Transverse colon (tissue), 4 donors: ENCODE results near the gene ENOX1.

ENCODE experiments used
- EP300 ChIP-seq: sonication (generic); formaldehyde crosslinking; IDR thresholded peaks from one replicate; pipeline ENCODE4 v1.6.1; 2017; ENCODE audit warnings: antibody characterized with exemption, low read depth
- POLR2AphosphoS5 ChIP-seq, 3 donors: sonication (generic); formaldehyde crosslinking; IDR thresholded peaks; one replicate each; pipeline ENCODE4 v1.6.1; 2016; ENCODE audit warnings: antibody characterized with exemption in 3 of 3
- TF ChIP-seq, protein P1 (sequence below), 5 experiments: fragments of 200-600 bp in 3 of 5; fragments of 450-650 bp in 2 of 5; sonication (generic) in 3 of 5; IDR thresholded peaks; 1 replicate in 2 of 5; 2 replicates in 3 of 5; pipeline ENCODE4 v1.5.1; 2016 to 2017; ENCODE audit warnings: antibody characterized with exemption in 5 of 5, inconsistent platforms in 3 of 5, mild to moderate bottlenecking in 2 of 5, moderate library complexity in 1 of 5

DNA sequence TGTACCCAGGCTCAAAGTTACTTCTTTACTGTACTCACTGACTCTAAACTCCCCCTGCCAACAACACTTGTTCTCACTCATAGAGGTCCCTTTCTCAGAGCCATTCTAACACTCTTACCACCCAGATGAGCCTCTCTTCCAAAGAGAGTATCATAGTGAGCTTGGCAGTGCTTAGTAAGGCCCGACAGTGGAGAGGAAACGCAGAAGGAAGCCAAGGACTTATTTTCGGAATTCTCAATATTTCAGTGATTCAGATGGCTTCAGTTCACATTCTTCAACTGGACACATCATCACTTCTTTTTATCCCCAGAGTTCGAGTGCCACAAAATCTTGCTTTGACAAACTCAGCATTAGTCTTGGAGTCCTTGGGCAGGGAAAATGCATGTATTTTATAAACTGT, 477.5 kb downstream of the ENOX1 start:
- no peak for TF ChIP-seq EP300
- TF ChIP-seq, protein P1, sequence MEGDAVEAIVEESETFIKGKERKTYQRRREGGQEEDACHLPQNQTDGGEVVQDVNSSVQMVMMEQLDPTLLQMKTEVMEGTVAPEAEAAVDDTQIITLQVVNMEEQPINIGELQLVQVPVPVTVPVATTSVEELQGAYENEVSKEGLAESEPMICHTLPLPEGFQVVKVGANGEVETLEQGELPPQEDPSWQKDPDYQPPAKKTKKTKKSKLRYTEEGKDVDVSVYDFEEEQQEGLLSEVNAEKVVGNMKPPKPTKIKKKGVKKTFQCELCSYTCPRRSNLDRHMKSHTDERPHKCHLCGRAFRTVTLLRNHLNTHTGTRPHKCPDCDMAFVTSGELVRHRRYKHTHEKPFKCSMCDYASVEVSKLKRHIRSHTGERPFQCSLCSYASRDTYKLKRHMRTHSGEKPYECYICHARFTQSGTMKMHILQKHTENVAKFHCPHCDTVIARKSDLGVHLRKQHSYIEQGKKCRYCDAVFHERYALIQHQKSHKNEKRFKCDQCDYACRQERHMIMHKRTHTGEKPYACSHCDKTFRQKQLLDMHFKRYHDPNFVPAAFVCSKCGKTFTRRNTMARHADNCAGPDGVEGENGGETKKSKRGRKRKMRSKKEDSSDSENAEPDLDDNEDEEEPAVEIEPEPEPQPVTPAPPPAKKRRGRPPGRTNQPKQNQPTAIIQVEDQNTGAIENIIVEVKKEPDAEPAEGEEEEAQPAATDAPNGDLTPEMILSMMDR (IDR thresholded peaks at IDR 0.05): no peak
- no peak for TF ChIP-seq POLR2AphosphoS5 (IDR thresholded peaks at IDR 0.05)
